ENCODE results near the gene SGK1.

- TF ChIP-seq CTCF (IDR thresholded peaks at IDR 0.05; ENCODE audit: poor library complexity), result no peak
- no peak for TF ChIP-seq EZH2phosphoT487 (IDR thresholded peaks at IDR 0.05; ENCODE audit: low read depth, severe bottlenecking, unreplicated experiment)
- no peak for TF ChIP-seq EZH2 (IDR thresholded peaks at IDR 0.05; ENCODE audit: borderline replicate concordance)
These were observed 24.2 kb upstream of the SGK1 start for GRCh38 chr6:134341999-134342567.

Data from hepatocyte (in vitro differentiated cells).